Stimulated activated CD4-positive, alpha-beta T cell treated with anti-CD3 and anti-CD28 coated beads, TNF-alpha, amount 100 ng/mL, for 4 hours (primary cell): ENCODE data around the gene PSMD2.

ENCODE experiments used
- DNase-seq, 3 experiments: peaks; one replicate each; pipeline ENCODE4 v3.0.0-alpha.2; 2020; ENCODE audit warnings: low read depth in 3 of 3

PSMD2 gene

GRCh38 chr3:184282941-184283340 lies 16.1 kb upstream of the PSMD2 start:
- no peak for DNase-seq

- DNase-seq = no peak
Observed at GRCh38 chr3:184283681-184284080, 15.4 kb upstream of the PSMD2 start.

GRCh38 chr3:184284696-184285095 lies 14.3 kb upstream of the PSMD2 start:
- no peak for DNase-seq

GRCh38 chr3:184289426-184289938 lies 9.6 kb upstream of the PSMD2 start:
- peak; percentile 41 to 49 (median 46) for DNase-seq

GRCh38 chr3:184290331-184290730 lies 8.7 kb upstream of the PSMD2 start:
- no peak for DNase-seq

- no peak for DNase-seq
Observed at GRCh38 chr3:184291044-184291737, 7.8 kb upstream of the PSMD2 start.

GRCh38 chr3:184291738-184292445 lies 7.1 kb upstream of the PSMD2 start:
- no peak for DNase-seq

GRCh38 chr3:184295771-184296170 lies 3.3 kb upstream of the PSMD2 start:
- DNase-seq = no peak

- DNase-seq = no peak
Observed at GRCh38 chr3:184296616-184297015, 2.4 kb upstream of the PSMD2 start.

GRCh38 chr3:184299488-184300377 lies 692 bp downstream of the PSMD2 start:
- no peak for DNase-seq

- no peak for DNase-seq
Observed at GRCh38 chr3:184300378-184300720, 1.3 kb downstream of the PSMD2 start.

GRCh38 chr3:184305577-184305976 lies 6.5 kb downstream of the PSMD2 start:
- DNase-seq = no peak

- DNase-seq = no peak
Observed at GRCh38 chr3:184306341-184306972, 7.4 kb downstream of the PSMD2 start.

GRCh38 chr3:184307915-184308314 lies 8.9 kb downstream of the PSMD2 start:
- DNase-seq = no peak

- DNase-seq = no peak
Observed at GRCh38 chr3:184308744-184309143, 9.7 kb downstream of the PSMD2 start.

- DNase-seq = no peak
Observed at GRCh38 chr3:184311633-184312032, 12.6 kb downstream of the PSMD2 start.

- peak; percentile 86 to 90 (median 86) for DNase-seq
Observed at GRCh38 chr3:184314363-184314699, 15.3 kb downstream of the PSMD2 start, which contains the start of gene EIF4G1. Gene EIF4G1, plus strand, starts transcription at chr3:184314606. Its CDS starts 1,191 bp downstream, at chr3:184315797.

- peak in 2 of 3 experiments; percentile 36 to 46 for DNase-seq
Observed at GRCh38 chr3:184314700-184315542, 15.9 kb downstream of the PSMD2 start.

- DNase-seq = no peak
Observed at GRCh38 chr3:184315543-184315867, 16.5 kb downstream of the PSMD2 start.

GRCh38 chr3:184315871-184316661 lies 17.0 kb downstream of the PSMD2 start:
- DNase-seq = no peak
